Hematopoietic multipotent progenitor cell (in vitro differentiated cells): ENCODE results near the gene FNBP1L. TPM values are rescaled to one million over a fixed set of nuclear protein-coding genes. Genes with fewer than 3 reads are reported as not detected.

Source experiments
- DNase-seq, 3 donors: peaks; one replicate each; pipeline ENCODE4 v3.0.0-alpha.2; 2011 to 2015; ENCODE audit warnings: low read depth in 2 of 3, low spot score in 2 of 3
- small RNA-seq: library from RNA; depleted of rRNA; stranded (forward); fragments of <200 nt; gene quantifications from one replicate; pipeline ENCODE3, GENCODE V24; 2012
- total RNA-seq: library from RNA; depleted of rRNA; stranded (reverse); fragments of >200 nt; gene quantifications from one replicate; pipeline ENCODE4 v1.2.3, GENCODE V29; 2012

FNBP1L gene
- total RNA-seq, 1 donor, result 6.5 TPM

DNA sequence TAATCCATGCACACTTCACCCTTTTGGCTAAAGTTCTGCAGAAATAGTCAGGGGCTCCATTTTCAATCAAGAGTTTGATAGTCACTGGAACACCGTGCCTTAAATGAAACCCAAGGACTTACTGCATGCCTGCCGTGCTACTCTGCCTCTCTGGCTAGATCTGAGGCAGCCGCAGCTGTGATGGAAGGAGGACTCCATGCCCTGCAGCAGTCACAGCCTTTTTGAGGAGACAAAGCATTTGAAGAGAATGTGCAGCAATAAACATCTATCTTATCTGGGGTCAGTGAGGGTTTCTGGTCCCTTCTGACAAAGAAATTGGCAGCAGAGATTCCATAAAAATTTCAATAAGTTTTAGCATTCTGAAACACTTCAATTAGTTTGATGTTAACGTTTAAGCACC, 155.7 kb downstream of the FNBP1L start:
- no peak for DNase-seq

Small RNAs within 50 kb of the gene (small RNA-seq; reads per million reads assigned to genes)
- not detected for gene RNA5SP53

Other genes starting within 250 kb of the FNBP1L start
- gene DR1, start 102.2 kb upstream of the FNBP1L start, total RNA-seq, result 12.9 TPM
- 1.1 TPM for gene BCAR3, start 233.7 kb downstream of the FNBP1L start, total RNA-seq